Muscle of leg (tissue), 16 donors: ENCODE results near the gene PCDHGB4. TPM values are rescaled to one million over a fixed set of nuclear protein-coding genes. Genes with fewer than 3 reads are reported as not detected.
"Not testable (repeated sequence)": the region's sequence is repeated elsewhere in the genome, so short reads cannot be mapped to it uniquely, and the experiment has no call there.

Source experiments
- DNase-seq: peaks from one replicate; pipeline ENCODE4 v3.0.0; 2013
- H3K27ac ChIP-seq: one replicate; pipeline ENCODE4 v1.5.1; 2013; ENCODE audit warnings: mild to moderate bottlenecking, low read length, control low read depth
- H3K27me3 ChIP-seq: one replicate; pipeline ENCODE4 v1.6.1; 2013; ENCODE audit warnings: low read length; ENCODE audit not compliant: control insufficient read depth, insufficient read depth
- H3K36me3 ChIP-seq: one replicate; pipeline ENCODE4 v1.6.1; 2013; ENCODE audit warnings: low read length; ENCODE audit not compliant: control insufficient read depth, insufficient read depth
- H3K4me1 ChIP-seq: one replicate; pipeline ENCODE4 v1.6.1; 2013; ENCODE audit warnings: low read length; ENCODE audit not compliant: control insufficient read depth, insufficient read depth
- H3K4me3 ChIP-seq: one replicate; pipeline ENCODE4 v1.5.1; 2013; ENCODE audit warnings: low read length, control low read depth
- H3K9me3 ChIP-seq: replicated peaks from 2 replicates; pipeline ENCODE4 v1.6.1; 2013; ENCODE audit warnings: low read depth, low read length; ENCODE audit not compliant: control insufficient read depth
- WGBS: methylation state at CpG from one replicate; pipeline ENCODE4 v1.1.5; 2013; ENCODE audit warnings: missing lambda C conversion rate; ENCODE audit not compliant: insufficient coverage; 5-methylcytosine and 5-hydroxymethylcytosine counted together
- long read RNA-seq, 11 donors: transcript quantifications; one replicate each; lab custom pipeline, GENCODE V29; 2026
- polyA plus RNA-seq, 8 donors: library from polyadenylated mRNA; unstranded; fragments of 120-200 nt; gene quantifications; one replicate each; pipeline versions ENCODE4 v1.2.1 to v1.2.3, GENCODE V29; 2013; ENCODE audit warnings: inconsistent platforms in 1 of 8, low replicate concordance in 1 of 8; ENCODE audit not compliant: insufficient read length in 8 of 8, insufficient read depth in 1 of 8
- total RNA-seq: library from RNA; stranded (reverse); fragments of 120-200 nt; gene quantifications from one replicate; pipeline ENCODE4 v1.2.4, GENCODE V29; 2013

The PCDHGB4 gene
- total RNA-seq (4.2 TPM), polyA plus RNA-seq (1 to 10 TPM; 1.7 to 3.6 (median 2.5) TPM)
- long read RNA-seq, donor 1: 0 reads
- long read RNA-seq, donor 2: 0 reads
- long read RNA-seq, donor 3, full-length matches to known transcripts: 3 of 3 reads
- long read RNA-seq, donor 3, partial matches to known transcripts: 0 of 3 reads
- long read RNA-seq, donor 3, other reads (novel, unspliced or antisense): 0 of 3 reads
- long read RNA-seq, donor 4, full-length matches to known transcripts: 2 of 2 reads
- long read RNA-seq, donor 4, partial matches to known transcripts: 0 of 2 reads
- long read RNA-seq, donor 4, other reads (novel, unspliced or antisense): 0 of 2 reads
- long read RNA-seq, donor 5, full-length matches to known transcripts: 2 of 2 reads
- long read RNA-seq, donor 5, partial matches to known transcripts: 0 of 2 reads
- long read RNA-seq, donor 5, other reads (novel, unspliced or antisense): 0 of 2 reads
- long read RNA-seq, donor 6, full-length matches to known transcripts: 1 of 1 reads
- long read RNA-seq, donor 6, partial matches to known transcripts: 0 of 1 reads
- long read RNA-seq, donor 6, other reads (novel, unspliced or antisense): 0 of 1 reads
- long read RNA-seq, donor 7, full-length matches to known transcripts: 3 of 3 reads
- long read RNA-seq, donor 7, partial matches to known transcripts: 0 of 3 reads
- long read RNA-seq, donor 7, other reads (novel, unspliced or antisense): 0 of 3 reads
- long read RNA-seq, donor 8: 0 reads
- long read RNA-seq, donor 9, full-length matches to known transcripts: 3 of 3 reads
- long read RNA-seq, donor 9, partial matches to known transcripts: 0 of 3 reads
- long read RNA-seq, donor 9, other reads (novel, unspliced or antisense): 0 of 3 reads
- long read RNA-seq, donor 10, full-length matches to known transcripts: 1 of 1 reads
- long read RNA-seq, donor 10, partial matches to known transcripts: 0 of 1 reads
- long read RNA-seq, donor 10, other reads (novel, unspliced or antisense): 0 of 1 reads
- long read RNA-seq, donor 11, full-length matches to known transcripts: 1 of 1 reads
- long read RNA-seq, donor 11, partial matches to known transcripts: 0 of 1 reads
- long read RNA-seq, donor 11, other reads (novel, unspliced or antisense): 0 of 1 reads

DNA sequence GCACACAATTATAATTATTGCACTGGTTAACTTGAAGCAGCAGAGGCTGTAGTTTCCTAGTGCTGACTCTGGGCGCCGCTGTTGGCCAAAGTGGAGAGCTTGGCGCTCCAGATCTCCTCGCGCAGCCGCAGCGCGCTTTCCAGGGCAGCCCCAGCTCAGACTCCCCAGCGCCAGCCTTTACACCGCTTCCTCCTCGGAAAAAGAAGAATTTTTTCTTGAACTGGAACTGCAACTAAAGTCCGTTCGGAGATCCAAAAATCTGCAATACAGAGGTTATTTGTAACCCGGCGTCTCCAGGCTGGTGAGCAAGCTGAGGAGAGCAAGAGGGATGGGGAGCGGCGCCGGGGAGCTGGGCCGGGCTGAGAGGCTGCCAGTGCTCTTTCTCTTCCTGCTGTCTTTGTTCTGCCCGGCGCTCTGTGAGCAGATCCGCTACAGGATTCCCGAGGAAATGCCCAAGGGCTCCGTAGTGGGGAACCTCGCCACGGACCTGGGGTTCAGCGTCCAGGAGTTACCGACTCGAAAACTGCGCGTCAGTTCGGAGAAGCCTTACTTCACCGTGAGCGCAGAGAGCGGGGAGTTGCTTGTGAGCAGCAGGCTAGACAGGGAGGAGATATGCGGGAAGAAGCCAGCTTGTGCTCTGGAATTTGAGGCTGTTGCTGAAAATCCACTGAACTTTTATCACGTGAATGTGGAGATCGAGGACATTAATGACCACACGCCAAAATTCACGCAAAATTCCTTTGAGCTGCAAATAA, at the start of gene PCDHGB4:
PCDHGB4 (plus strand) TSS at position 142 of the 755 bp plus-strand sequence; CDS start at position 329, 187 bp downstream.
- H3K9me3 ChIP-seq: peaks cover 83% of the 10 kb centered on the region
- H3K27ac ChIP-seq, H3K4me3 ChIP-seq, H3K36me3 ChIP-seq, H3K4me1 ChIP-seq: not testable (repeated sequence)
- H3K27me3 ChIP-seq: peaks cover 11% of the 10 kb centered on the region
- 5% methylated on average over 11 of the region's 40 CpGs for WGBS
- DNase-seq: peak; percentile 10

GRCh38 chr5:141338538-141339306, 48.8 kb upstream of the PCDHGB4 start, which contains the start of gene PCDHGA2:
Gene PCDHGA2 (plus strand): TSS chr5:141338760.
- Histone ChIP-seq H3K36me3 (no peaks in the 10 kb centered on the region), H3K4me3 (peak within 1 kb of the TSS; percentile 14), H3K4me1 (no peaks in the 10 kb centered on the region), H3K27ac (no peak within 1 kb of the TSS), H3K27me3 (peaks cover 8% of the 10 kb centered on the region), H3K9me3 (peaks cover 41% of the 10 kb centered on the region)
- peak; percentile 38 for DNase-seq
- WGBS: 15% methylated on average over 21 of the region's 27 CpGs

DNA sequence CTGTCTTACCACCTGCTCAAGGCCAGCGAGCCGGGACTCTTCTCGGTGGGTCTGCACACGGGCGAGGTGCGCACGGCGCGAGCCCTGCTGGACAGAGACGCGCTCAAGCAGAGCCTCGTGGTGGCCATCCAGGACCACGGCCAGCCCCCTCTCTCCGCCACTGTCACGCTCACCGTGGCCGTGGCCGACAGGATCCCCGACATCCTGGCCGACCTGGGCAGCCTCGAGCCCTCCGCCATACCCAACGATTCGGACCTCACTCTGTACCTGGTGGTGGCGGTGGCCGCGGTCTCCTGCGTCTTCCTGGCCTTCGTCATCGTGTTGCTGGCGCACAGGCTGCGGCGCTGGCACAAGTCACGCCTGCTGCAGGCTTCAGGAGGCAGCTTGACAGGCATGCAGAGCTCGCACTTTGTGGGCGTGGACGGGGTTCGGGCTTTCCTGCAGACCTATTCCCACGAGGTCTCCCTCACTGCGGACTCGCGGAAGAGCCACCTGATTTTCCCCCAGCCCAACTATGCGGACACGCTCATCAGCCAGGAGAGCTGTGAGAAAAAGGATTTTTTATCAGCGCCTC, 46.6 kb upstream of the PCDHGB4 start:
- not testable (repeated sequence) for H3K4me3 ChIP-seq, H3K36me3 ChIP-seq, H3K4me1 ChIP-seq, H3K27ac ChIP-seq, DNase-seq, H3K27me3 ChIP-seq
- H3K9me3 ChIP-seq: peaks cover 55% of the 10 kb centered on the region
- WGBS: 82% methylated on average over 25 of the region's 45 CpGs

- no CpG with 5 or more reads among the region's 1 CpG for WGBS
- DNase-seq: no peak
- no peak overlapping the region for H3K4me3 ChIP-seq
- peaks cover 8% of the 10 kb centered on the region for H3K27me3 ChIP-seq
- no peaks in the 10 kb centered on the region for H3K4me1 ChIP-seq
- H3K36me3 ChIP-seq: no peaks in the 10 kb centered on the region
- H3K27ac ChIP-seq: no peak overlapping the region
- peaks cover 59% of the 10 kb centered on the region for H3K9me3 ChIP-seq
These were observed 44.7 kb upstream of the PCDHGB4 start for GRCh38 chr5:141342773-141343172.

GRCh38 chr5:141343242-141343952, 44.1 kb upstream of the PCDHGB4 start, which contains the start of gene PCDHGA3:
Gene PCDHGA3 (plus strand): TSS chr5:141343829. CDS start chr5:141344034, 205 bp downstream.
- WGBS: 4% methylated on average over 4 of the region's 9 CpGs

GRCh38 chr5:141343953-141344463, 43.5 kb upstream of the PCDHGB4 start:
- Histone ChIP-seq H3K4me3 (no peak overlapping the region), H3K27ac (no peak overlapping the region), H3K27me3 (peaks cover 3% of the 10 kb centered on the region), H3K36me3 (no peaks in the 10 kb centered on the region), H3K4me1 (no peaks in the 10 kb centered on the region), H3K9me3 (peaks cover 56% of the 10 kb centered on the region)
- DNase-seq: no peak
- 25% methylated on average over 29 of the region's 31 CpGs for WGBS

More at GRCh38 chr5:141343242-141343952, 44.1 kb upstream of the PCDHGB4 start, which contains the start of gene PCDHGA3:
- Histone ChIP-seq H3K9me3 (peaks cover 58% of the 10 kb centered on the region), H3K27ac (no peak within 1 kb of the TSS), H3K36me3 (no peaks in the 10 kb centered on the region), H3K4me1 (no peaks in the 10 kb centered on the region), H3K27me3 (peaks cover 8% of the 10 kb centered on the region), H3K4me3 (no peak within 1 kb of the TSS)
- peak; percentile 18 for DNase-seq

DNA sequence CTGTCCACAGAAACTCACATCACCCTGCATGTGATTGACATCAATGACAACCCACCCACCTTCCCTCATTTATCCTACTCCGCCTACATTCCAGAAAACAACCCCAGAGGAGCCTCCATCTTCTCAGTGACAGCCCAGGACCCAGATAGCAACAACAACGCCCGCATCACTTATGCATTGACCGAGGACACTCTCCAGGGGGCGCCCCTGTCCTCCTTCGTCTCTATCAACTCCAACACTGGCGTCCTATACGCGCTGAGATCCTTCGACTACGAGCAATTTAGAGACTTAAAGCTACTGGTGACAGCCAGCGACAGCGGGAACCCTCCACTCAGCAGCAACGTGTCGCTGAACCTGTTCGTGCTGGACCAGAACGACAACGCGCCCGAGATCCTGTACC, 42.2 kb upstream of the PCDHGB4 start:
- DNase-seq: no peak
- H3K9me3 ChIP-seq: peaks cover 49% of the 10 kb centered on the region
- 50% methylated on average over 13 of the region's 20 CpGs for WGBS
- H3K27me3 ChIP-seq: peaks cover 2% of the 10 kb centered on the region
- H3K4me1 ChIP-seq: no peaks in the 10 kb centered on the region
- no peaks in the 10 kb centered on the region for H3K36me3 ChIP-seq
- H3K4me3 ChIP-seq: no peak overlapping the region
- no peak overlapping the region for H3K27ac ChIP-seq

GRCh38 chr5:141346017-141346416, 41.5 kb upstream of the PCDHGB4 start:
- not testable (repeated sequence) for H3K4me3 ChIP-seq, H3K27me3 ChIP-seq, H3K27ac ChIP-seq, H3K36me3 ChIP-seq, H3K4me1 ChIP-seq, DNase-seq
- peaks cover 51% of the 10 kb centered on the region for H3K9me3 ChIP-seq
- WGBS: 40% methylated on average over 1 of the region's 35 CpGs
